Activated T-cell treated with anti-CD3 and anti-CD28 coated beads, Interleukin-2, amount 50 U/mL, for 24 hours (primary cell): ENCODE data around the gene RTN4IP1.
A peak's percentile ranks its signal among the peaks of the same experiment; 100 is the strongest.

Experiments
- DNase-seq: peaks from one replicate; pipeline ENCODE4 v3.0.0-alpha.2; 2020
- H3K27ac Mint-ChIP-seq: 2 replicates; pipeline ENCODE4 v1.8.0; 2020; ENCODE audit warnings: mild to moderate bottlenecking, mixed read lengths
- H3K27me3 Mint-ChIP-seq: 2 replicates; pipeline ENCODE4 v1.8.0; 2020; ENCODE audit warnings: mixed read lengths
- H3K36me3 Mint-ChIP-seq: 2 replicates; pipeline ENCODE4 v1.8.0; 2020; ENCODE audit warnings: low read depth, mixed read lengths
- H3K4me1 Mint-ChIP-seq: 2 replicates; pipeline ENCODE4 v1.8.0; 2020; ENCODE audit warnings: low read depth, mixed read lengths
- H3K4me3 Mint-ChIP-seq: 2 replicates; pipeline ENCODE4 v1.8.0; 2020; ENCODE audit warnings: mild to moderate bottlenecking, moderate library complexity, mixed read lengths
- H3K9me3 Mint-ChIP-seq: 2 replicates; pipeline ENCODE4 v1.8.0; 2020; ENCODE audit warnings: mixed read lengths

The RTN4IP1 gene

GRCh38 chr6:106629103-106629858, at the start of gene RTN4IP1, which contains the start of gene QRSL1:
RTN4IP1 (minus strand) TSS chr6:106629498; CDS start chr6:106629021, 477 bp downstream.
QRSL1 (plus strand) TSS chr6:106629578; CDS start chr6:106629682, 104 bp downstream.
- Mint-ChIP-seq H3K27me3 (no peaks in the 10 kb centered on the region), H3K4me1 (peaks cover 46% of the 10 kb centered on the region), H3K36me3 (peaks cover 21% of the 10 kb centered on the region), H3K9me3 (no peaks in the 10 kb centered on the region), H3K27ac (peak within 1 kb of the TSS; percentile 99), H3K4me3 (peak within 1 kb of the TSS; percentile 95)
- DNase-seq, result peak; percentile 85

- no peaks in the 10 kb centered on the region for H3K4me1 Mint-ChIP-seq
- no peaks in the 10 kb centered on the region for H3K9me3 Mint-ChIP-seq
- H3K27me3 Mint-ChIP-seq, result no peaks in the 10 kb centered on the region
- no peak for DNase-seq
- H3K4me3 Mint-ChIP-seq, result no peak overlapping the region
- no peaks in the 10 kb centered on the region for H3K36me3 Mint-ChIP-seq
- no peak overlapping the region for H3K27ac Mint-ChIP-seq
These were observed 48.0 kb upstream of the RTN4IP1 start for GRCh38 chr6:106677282-106677681.

GRCh38 chr6:106674541-106675229, 45.4 kb upstream of the RTN4IP1 start:
- no peak overlapping the region for H3K27ac Mint-ChIP-seq
- no peaks in the 10 kb centered on the region for H3K4me1 Mint-ChIP-seq
- no peaks in the 10 kb centered on the region for H3K27me3 Mint-ChIP-seq
- no peak overlapping the region for H3K4me3 Mint-ChIP-seq
- H3K36me3 Mint-ChIP-seq, result no peaks in the 10 kb centered on the region
- no peak for DNase-seq
- no peaks in the 10 kb centered on the region for H3K9me3 Mint-ChIP-seq

GRCh38 chr6:106671651-106672050, 42.4 kb upstream of the RTN4IP1 start:
- no peak for DNase-seq
- Mint-ChIP-seq H3K27me3 (no peaks in the 10 kb centered on the region), H3K4me1 (no peaks in the 10 kb centered on the region), H3K27ac (no peak overlapping the region), H3K9me3 (no peaks in the 10 kb centered on the region), H3K36me3 (peaks cover 17% of the 10 kb centered on the region), H3K4me3 (no peak overlapping the region)

- Mint-ChIP-seq H3K27ac (no peak overlapping the region), H3K36me3 (peaks cover 30% of the 10 kb centered on the region), H3K27me3 (no peaks in the 10 kb centered on the region), H3K4me3 (no peak overlapping the region), H3K4me1 (no peaks in the 10 kb centered on the region), H3K9me3 (no peaks in the 10 kb centered on the region)
- DNase-seq, result no peak
These were observed 40.9 kb upstream of the RTN4IP1 start for GRCh38 chr6:106670236-106670635.

GRCh38 chr6:106667022-106667402, 37.7 kb upstream of the RTN4IP1 start:
- Mint-ChIP-seq H3K27me3 (no peaks in the 10 kb centered on the region), H3K4me1 (peaks cover 2% of the 10 kb centered on the region), H3K36me3 (peaks cover 62% of the 10 kb centered on the region), H3K27ac (no peak overlapping the region), H3K4me3 (no peak overlapping the region), H3K9me3 (no peaks in the 10 kb centered on the region)
- DNase-seq, result no peak

- Mint-ChIP-seq H3K4me1 (peaks cover 2% of the 10 kb centered on the region), H3K4me3 (no peak overlapping the region), H3K27me3 (no peaks in the 10 kb centered on the region), H3K27ac (no peak overlapping the region), H3K9me3 (no peaks in the 10 kb centered on the region), H3K36me3 (peaks cover 64% of the 10 kb centered on the region)
- no peak for DNase-seq
These were observed 37.2 kb upstream of the RTN4IP1 start for GRCh38 chr6:106666282-106667021.

GRCh38 chr6:106662458-106662857, 33.2 kb upstream of the RTN4IP1 start:
- Mint-ChIP-seq H3K27ac (no peak overlapping the region), H3K9me3 (peaks cover 10% of the 10 kb centered on the region), H3K36me3 (peaks cover 95% of the 10 kb centered on the region), H3K4me1 (peaks cover 2% of the 10 kb centered on the region), H3K27me3 (no peaks in the 10 kb centered on the region), H3K4me3 (no peak overlapping the region)
- no peak for DNase-seq

GRCh38 chr6:106659859-106660258, 30.6 kb upstream of the RTN4IP1 start:
- no peak overlapping the region for H3K4me3 Mint-ChIP-seq
- no peak overlapping the region for H3K27ac Mint-ChIP-seq
- H3K36me3 Mint-ChIP-seq, result peaks cover 95% of the 10 kb centered on the region
- H3K27me3 Mint-ChIP-seq, result no peaks in the 10 kb centered on the region
- H3K9me3 Mint-ChIP-seq, result peaks cover 18% of the 10 kb centered on the region
- DNase-seq, result no peak
- peaks cover 2% of the 10 kb centered on the region for H3K4me1 Mint-ChIP-seq

GRCh38 chr6:106658469-106658868, 29.2 kb upstream of the RTN4IP1 start:
- peaks cover 95% of the 10 kb centered on the region for H3K36me3 Mint-ChIP-seq

GRCh38 chr6:106648651-106649308, 19.5 kb upstream of the RTN4IP1 start:
- Mint-ChIP-seq H3K4me1 (no peaks in the 10 kb centered on the region), H3K4me3 (no peak overlapping the region), H3K27me3 (no peaks in the 10 kb centered on the region), H3K27ac (no peak overlapping the region), H3K9me3 (no peaks in the 10 kb centered on the region), H3K36me3 (peaks cover 79% of the 10 kb centered on the region)
- no peak for DNase-seq

More at GRCh38 chr6:106658469-106658868, 29.2 kb upstream of the RTN4IP1 start:
- no peaks in the 10 kb centered on the region for H3K27me3 Mint-ChIP-seq
- no peak overlapping the region for H3K4me3 Mint-ChIP-seq
- H3K9me3 Mint-ChIP-seq, result peaks cover 18% of the 10 kb centered on the region
- no peaks in the 10 kb centered on the region for H3K4me1 Mint-ChIP-seq
- H3K27ac Mint-ChIP-seq, result no peak overlapping the region
- no peak for DNase-seq

GRCh38 chr6:106643061-106643460, 13.8 kb upstream of the RTN4IP1 start:
- Mint-ChIP-seq H3K4me3 (no peak overlapping the region), H3K9me3 (no peaks in the 10 kb centered on the region), H3K27me3 (no peaks in the 10 kb centered on the region), H3K36me3 (peaks cover 82% of the 10 kb centered on the region), H3K27ac (no peak overlapping the region), H3K4me1 (peaks cover 12% of the 10 kb centered on the region)
- DNase-seq, result no peak

- no peak for DNase-seq
- H3K36me3 Mint-ChIP-seq, result peaks cover 85% of the 10 kb centered on the region
- H3K27ac Mint-ChIP-seq, result no peak overlapping the region
- H3K4me1 Mint-ChIP-seq, result peaks cover 16% of the 10 kb centered on the region
- no peak overlapping the region for H3K4me3 Mint-ChIP-seq
- H3K9me3 Mint-ChIP-seq, result no peaks in the 10 kb centered on the region
- H3K27me3 Mint-ChIP-seq, result no peaks in the 10 kb centered on the region
These were observed 13.2 kb upstream of the RTN4IP1 start for GRCh38 chr6:106642476-106642875.

GRCh38 chr6:106639812-106640211, 10.5 kb upstream of the RTN4IP1 start:
- no peak for DNase-seq
- no peak overlapping the region for H3K4me3 Mint-ChIP-seq
- H3K27me3 Mint-ChIP-seq, result no peaks in the 10 kb centered on the region
- H3K9me3 Mint-ChIP-seq, result no peaks in the 10 kb centered on the region
- peaks cover 69% of the 10 kb centered on the region for H3K36me3 Mint-ChIP-seq
- peak overlapping the region; percentile 22 for H3K27ac Mint-ChIP-seq
- peaks cover 30% of the 10 kb centered on the region for H3K4me1 Mint-ChIP-seq
